GM19035 (cell line): Measurements from ENCODE around the gene SET.

ENCODE experiments used
- ATAC-seq: cut with Tn5 transposase; IDR thresholded peaks from one replicate; pipeline ENCODE4 v1.9.1; 2021; ENCODE audit not compliant: unreplicated experiment

Gene SET

GRCh38 chr9:128707446-128707845, 18.4 kb downstream of the SET start:
- ATAC-seq, result no peak

- no peak for ATAC-seq
These were observed 23.7 kb downstream of the SET start for GRCh38 chr9:128712451-128713410.

GRCh38 chr9:128713411-128713780, 24.4 kb downstream of the SET start:
- ATAC-seq, result no peak

- no peak for ATAC-seq
These were observed 25.0 kb downstream of the SET start for GRCh38 chr9:128713941-128714573.

- no peak for ATAC-seq
These were observed 25.8 kb downstream of the SET start for GRCh38 chr9:128714586-128715435.

GRCh38 chr9:128715436-128715750, 26.4 kb downstream of the SET start:
- no peak for ATAC-seq

GRCh38 chr9:128716581-128717254, 27.7 kb downstream of the SET start:
- ATAC-seq, result no peak

- no peak for ATAC-seq
These were observed 29.0 kb downstream of the SET start for GRCh38 chr9:128718047-128718446.

- ATAC-seq, result no peak
These were observed 29.5 kb downstream of the SET start for GRCh38 chr9:128718475-128718874.

- no peak for ATAC-seq
These were observed 31.0 kb downstream of the SET start for GRCh38 chr9:128719919-128720605.

GRCh38 chr9:128720841-128721486, 31.9 kb downstream of the SET start:
- ATAC-seq, result no peak

GRCh38 chr9:128721487-128722010, 32.5 kb downstream of the SET start:
- no peak for ATAC-seq

- no peak for ATAC-seq
These were observed 33.6 kb downstream of the SET start for GRCh38 chr9:128722380-128723351.

- no peak for ATAC-seq
These were observed 34.4 kb downstream of the SET start for GRCh38 chr9:128723352-128723865.

GRCh38 chr9:128723866-128724743, 35.1 kb downstream of the SET start, which contains the start of gene ZDHHC12:
Gene ZDHHC12 (minus strand): TSS chr9:128724127. CDS start chr9:128724093, 34 bp downstream.
- peak; percentile 94 for ATAC-seq

GRCh38 chr9:128724744-128725211, 35.8 kb downstream of the SET start:
- ATAC-seq, result peak; percentile 4

- no peak for ATAC-seq
These were observed 38.7 kb downstream of the SET start for GRCh38 chr9:128727640-128728248.
